ENCODE measurements around the gene CERS1.

GRCh38 chr19:18832306-18833140 lies 63.4 kb downstream of the CERS1 start:
- no peak for TF ChIP-seq E4F1 (IDR thresholded peaks at IDR 0.05; ENCODE audit: borderline replicate concordance, partially characterized antibody)
- no peak for TF ChIP-seq MAX (IDR thresholded peaks at IDR 0.05; ENCODE audit: low read depth, low read length)
- no peak for TF ChIP-seq TARDBP (IDR thresholded peaks at IDR 0.05; ENCODE audit: borderline replicate concordance)
- TF ChIP-seq POLR2AphosphoS2 (IDR thresholded peaks at IDR 0.05; ENCODE audit: low read depth, low read length): no peak
- TF ChIP-seq TCF12 (IDR thresholded peaks at IDR 0.05; ENCODE audit: low read depth, low read length): no peak
